ENCODE measurements around the gene ETV4. TPM values are rescaled to one million over a fixed set of nuclear protein-coding genes. Genes with fewer than 3 reads are reported as not detected.

The ETV4 gene
- total and polyA plus RNA-seq, 2 of the 13 experiments (the other 11 are each of a cell fraction or from before 2014, with no cell fraction given) = 128 to 330 TPM

DNA sequence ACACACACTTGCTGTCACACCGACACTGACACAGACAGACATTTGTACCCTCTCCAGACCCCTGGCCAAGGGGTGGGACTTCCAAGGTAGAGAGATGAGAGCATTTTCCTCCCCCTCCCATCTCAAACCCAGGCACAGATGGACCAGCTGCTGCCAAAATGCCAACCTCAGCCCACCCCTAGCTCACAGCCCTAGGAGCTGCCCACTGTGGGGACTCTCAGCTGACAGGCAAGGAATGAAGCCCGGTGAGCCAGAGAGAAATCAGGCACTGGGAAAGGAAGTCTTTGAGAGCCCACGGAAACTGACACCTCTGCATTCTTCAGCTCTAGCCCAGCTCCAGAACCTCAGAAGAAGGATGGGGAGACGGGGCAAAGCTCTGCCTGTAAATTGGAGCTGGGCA, 2.8 kb downstream of the ETV4 start (continued):
- TF ChIP-seq, protein P1, sequence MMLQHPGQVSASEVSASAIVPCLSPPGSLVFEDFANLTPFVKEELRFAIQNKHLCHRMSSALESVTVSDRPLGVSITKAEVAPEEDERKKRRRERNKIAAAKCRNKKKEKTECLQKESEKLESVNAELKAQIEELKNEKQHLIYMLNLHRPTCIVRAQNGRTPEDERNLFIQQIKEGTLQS (CRISPR knock-in tag; IDR thresholded peaks at IDR 0.05) = 0 out of 2 replicates have a peak, but pooled peaks have one; percentile 14
- TF ChIP-seq PPARG (CRISPR knock-in tag; conservative IDR thresholded peaks at IDR 0.05) = no peak
- TF ChIP-seq ZNF30 (CRISPR knock-in tag; IDR thresholded peaks at IDR 0.05) = no peak
- no peak for TF ChIP-seq ZNF121 (CRISPR knock-in tag; IDR thresholded peaks at IDR 0.05)

DNA sequence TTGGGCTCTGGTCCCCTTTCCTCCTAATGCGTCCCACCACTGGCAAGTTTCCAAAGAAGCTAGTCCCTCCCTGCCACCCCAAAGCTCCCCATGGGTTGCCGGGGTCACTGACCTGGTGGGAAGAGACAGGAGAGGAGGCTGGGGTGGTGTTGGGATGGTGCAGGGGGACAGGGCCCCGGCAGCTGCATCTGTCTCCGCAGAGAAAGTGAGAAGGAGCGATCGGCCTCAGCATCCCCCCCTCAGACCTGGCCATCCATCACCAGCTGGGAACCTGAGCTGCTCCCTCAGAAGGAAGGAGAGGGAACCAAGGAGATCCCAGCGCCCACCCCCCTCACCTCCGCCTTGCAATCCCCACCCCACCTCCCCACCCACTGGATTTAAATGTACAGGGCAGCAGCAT, 3.3 kb downstream of the ETV4 start:
- DNase-seq (ENCODE audit: low spot score) (no peak), FAIRE-seq (no peak), ATAC-seq (no peak)
- H4K20me1 ChIP-seq (ENCODE audit: insufficient read depth, low read length) = peaks cover 25% of the 10 kb centered on the region
- H3K4me3 ChIP-seq (replicated peaks in 1 of 3; ENCODE audit: insufficient read depth in 1 of 3, low read depth in 2 of 3, low read length in 3 of 3) = peak overlapping the region; percentile 84 to 89 (median 87)
- ChIA-PET POLR2A (interaction anchor here (0.6 to 28.7 kb wide), 9 partner anchors 7 to 566 kb away, joined by 3 to 1546 read pairs (median 4); partner anchors contain the start of genes DHX8 and ETV4), CTCF (ENCODE audit: low intra/inter-chr PET ratio, low total read pairs) (no interaction called here)
- in situ Hi-C loops (cut with HindIII; ENCODE audit: extremely low pct_ligation_motif_present, low pct_unique_long_range_greater_than_20kb) (no loop called here), intact Hi-C loops (cut with micrococcal nuclease; ENCODE audit: unreplicated experiment) (no loop called here)
- H3K4me1 ChIP-seq (ENCODE audit: insufficient read depth, low read length) = peaks cover 75% of the 10 kb centered on the region
- no peak overlapping the region for H2AFZ ChIP-seq (ENCODE audit: low read length)
- BruUV-seq (replicated peaks) = no TSS peak
- peak overlapping the region; percentile 98 for H3K4me2 ChIP-seq (ENCODE audit: low read depth, low read length)
- H3K27me3 ChIP-seq (ENCODE audit: control insufficient read depth in 1 of 2, insufficient read depth in 2 of 2, low read length in 2 of 2) = peaks cover 0 to 7% of the 10 kb centered on the region in 2 experiments; a peak in 1 of 5 replicates
- H3K9ac ChIP-seq (ENCODE audit: insufficient read depth, low read depth, low read length) = peak overlapping the region; percentile 100
- 79% methylated on average over 8 of the region's 8 CpGs for WGBS (ENCODE audit: low lambda C conversion rate)
- no peaks in the 10 kb centered on the region for H3K9me3 ChIP-seq (ENCODE audit: low read length)
- peaks cover 7 to 42% of the 10 kb centered on the region in 2 experiments for H3K36me3 ChIP-seq (replicated peaks in 1 of 2; ENCODE audit: control insufficient read depth in 1 of 2, insufficient read depth in 2 of 2, low read length in 2 of 2)
- H3K27ac ChIP-seq (ENCODE audit: extremely low read length, insufficient read depth, low read length) = peak overlapping the region; percentile 100
- peaks cover 74% of the 10 kb centered on the region for H3K79me2 ChIP-seq (ENCODE audit: insufficient read depth, low read length)
- TF ChIP-seq ZNF839 (CRISPR knock-in tag; IDR thresholded peaks at IDR 0.05; ENCODE audit: borderline replicate concordance) = 0 out of 2 replicates have a peak, but pooled peaks have one; percentile 78
- peak; percentile 54 for TF ChIP-seq AGO2 (optimal IDR thresholded peaks at IDR 0.05; ENCODE audit: low read depth, low read length)
- TF ChIP-seq POLR2A (IDR thresholded peaks at IDR 0.05; ENCODE audit: insufficient read depth in 1 of 2, low read depth in 2 of 2, low read length in 2 of 2) = 0 out of 4 replicates have a peak, but pooled peaks of 1 of the 2 experiments have one; percentile 16
- no peak for TF ChIP-seq ZNF841 (CRISPR knock-in tag; IDR thresholded peaks at IDR 0.05; ENCODE audit: borderline replicate concordance)
- no peak for TF ChIP-seq FOXJ3 (CRISPR knock-in tag; IDR thresholded peaks at IDR 0.05; ENCODE audit: borderline replicate concordance)
- TF ChIP-seq LCORL (IDR thresholded peaks at IDR 0.05) = no peak
- TF ChIP-seq LCORL (CRISPR knock-in tag; IDR thresholded peaks at IDR 0.05) = 0 out of 2 replicates have a peak, but pooled peaks have one; percentile 20
- TF ChIP-seq, protein P2, sequence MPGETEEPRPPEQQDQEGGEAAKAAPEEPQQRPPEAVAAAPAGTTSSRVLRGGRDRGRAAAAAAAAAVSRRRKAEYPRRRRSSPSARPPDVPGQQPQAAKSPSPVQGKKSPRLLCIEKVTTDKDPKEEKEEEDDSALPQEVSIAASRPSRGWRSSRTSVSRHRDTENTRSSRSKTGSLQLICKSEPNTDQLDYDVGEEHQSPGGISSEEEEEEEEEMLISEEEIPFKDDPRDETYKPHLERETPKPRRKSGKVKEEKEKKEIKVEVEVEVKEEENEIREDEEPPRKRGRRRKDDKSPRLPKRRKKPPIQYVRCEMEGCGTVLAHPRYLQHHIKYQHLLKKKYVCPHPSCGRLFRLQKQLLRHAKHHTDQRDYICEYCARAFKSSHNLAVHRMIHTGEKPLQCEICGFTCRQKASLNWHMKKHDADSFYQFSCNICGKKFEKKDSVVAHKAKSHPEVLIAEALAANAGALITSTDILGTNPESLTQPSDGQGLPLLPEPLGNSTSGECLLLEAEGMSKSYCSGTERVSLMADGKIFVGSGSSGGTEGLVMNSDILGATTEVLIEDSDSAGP (CRISPR knock-in tag; IDR thresholded peaks at IDR 0.05; ENCODE audit: borderline replicate concordance) = 0 out of 2 replicates have a peak, but pooled peaks have one; percentile 3
- TF ChIP-seq ZNF780A (CRISPR knock-in tag; IDR thresholded peaks at IDR 0.05) = 0 out of 2 replicates have a peak, but pooled peaks have one; percentile 26
- TF ChIP-seq, protein P3, sequence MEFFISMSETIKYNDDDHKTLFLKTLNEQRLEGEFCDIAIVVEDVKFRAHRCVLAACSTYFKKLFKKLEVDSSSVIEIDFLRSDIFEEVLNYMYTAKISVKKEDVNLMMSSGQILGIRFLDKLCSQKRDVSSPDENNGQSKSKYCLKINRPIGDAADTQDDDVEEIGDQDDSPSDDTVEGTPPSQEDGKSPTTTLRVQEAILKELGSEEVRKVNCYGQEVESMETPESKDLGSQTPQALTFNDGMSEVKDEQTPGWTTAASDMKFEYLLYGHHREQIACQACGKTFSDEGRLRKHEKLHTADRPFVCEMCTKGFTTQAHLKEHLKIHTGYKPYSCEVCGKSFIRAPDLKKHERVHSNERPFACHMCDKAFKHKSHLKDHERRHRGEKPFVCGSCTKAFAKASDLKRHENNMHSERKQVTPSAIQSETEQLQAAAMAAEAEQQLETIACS (CRISPR knock-in tag; IDR thresholded peaks at IDR 0.05) = no peak
- TF ChIP-seq, protein P4, sequence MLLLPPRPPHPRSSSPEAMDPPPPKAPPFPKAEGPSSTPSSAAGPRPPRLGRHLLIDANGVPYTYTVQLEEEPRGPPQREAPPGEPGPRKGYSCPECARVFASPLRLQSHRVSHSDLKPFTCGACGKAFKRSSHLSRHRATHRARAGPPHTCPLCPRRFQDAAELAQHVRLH (CRISPR knock-in tag; IDR thresholded peaks at IDR 0.05; ENCODE audit: borderline replicate concordance, low read depth) = 0 out of 2 replicates have a peak, but pooled peaks have one; percentile 6
- TF ChIP-seq FOXC1 (CRISPR knock-in tag; IDR thresholded peaks at IDR 0.05; ENCODE audit: borderline replicate concordance) = peak; percentile 43; the same call in 1 of the 2 replicates
- TF ChIP-seq HOXA3 (CRISPR knock-in tag; IDR thresholded peaks at IDR 0.05) = 0 out of 2 replicates have a peak, but pooled peaks have one; percentile 15
